HG03060 (cell line): ENCODE data around the gene SBK3.
"Not testable (repeated sequence)": the region's sequence is repeated elsewhere in the genome, so short reads cannot be mapped to it uniquely, and the experiment has no call there.

Experiments used
- ATAC-seq: cut with Tn5 transposase; IDR thresholded peaks from one replicate; pipeline ENCODE4 v1.9.1; 2021; ENCODE audit warnings: low read depth, moderate number of reproducible peaks; ENCODE audit not compliant: unreplicated experiment

The SBK3 gene

DNA sequence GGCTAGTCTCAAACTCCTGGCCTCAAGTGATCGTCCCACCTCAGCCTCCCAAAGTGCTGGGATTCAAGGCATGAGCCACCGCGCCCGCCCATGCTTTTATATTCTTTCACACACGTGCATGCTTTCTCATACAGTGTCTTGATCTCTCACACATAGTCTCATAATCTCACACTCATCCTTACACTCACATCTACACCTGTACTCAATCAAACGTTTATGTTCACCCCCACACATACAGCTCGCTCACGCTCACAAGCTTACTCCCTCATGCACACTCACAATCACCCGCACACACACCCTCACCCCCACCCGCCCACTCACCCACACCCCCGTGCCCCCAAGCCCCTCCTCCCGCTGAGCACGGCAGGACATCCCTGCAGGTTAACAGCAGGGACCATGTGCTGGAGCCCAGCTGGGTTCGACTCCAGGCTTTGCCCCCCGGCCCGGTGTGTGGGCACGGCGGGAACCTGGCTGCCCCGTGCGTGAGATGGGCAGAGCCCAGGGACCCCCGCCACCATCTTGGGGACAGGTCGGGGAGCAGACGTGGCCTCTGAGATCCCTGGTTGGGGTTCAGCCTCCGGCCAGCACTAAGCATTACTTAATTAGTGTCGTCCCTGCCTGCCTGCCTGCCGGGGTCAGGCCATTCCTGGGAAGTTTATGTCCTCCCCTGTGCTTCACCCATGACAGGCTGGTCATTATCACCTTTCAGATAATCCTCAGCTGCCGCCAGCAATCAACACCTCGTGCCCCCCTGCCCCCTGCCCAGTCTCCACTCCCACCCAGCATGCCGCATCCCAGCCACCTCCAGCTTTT lies 19.8 kb downstream of the SBK3 start:
- ATAC-seq = no peak

DNA sequence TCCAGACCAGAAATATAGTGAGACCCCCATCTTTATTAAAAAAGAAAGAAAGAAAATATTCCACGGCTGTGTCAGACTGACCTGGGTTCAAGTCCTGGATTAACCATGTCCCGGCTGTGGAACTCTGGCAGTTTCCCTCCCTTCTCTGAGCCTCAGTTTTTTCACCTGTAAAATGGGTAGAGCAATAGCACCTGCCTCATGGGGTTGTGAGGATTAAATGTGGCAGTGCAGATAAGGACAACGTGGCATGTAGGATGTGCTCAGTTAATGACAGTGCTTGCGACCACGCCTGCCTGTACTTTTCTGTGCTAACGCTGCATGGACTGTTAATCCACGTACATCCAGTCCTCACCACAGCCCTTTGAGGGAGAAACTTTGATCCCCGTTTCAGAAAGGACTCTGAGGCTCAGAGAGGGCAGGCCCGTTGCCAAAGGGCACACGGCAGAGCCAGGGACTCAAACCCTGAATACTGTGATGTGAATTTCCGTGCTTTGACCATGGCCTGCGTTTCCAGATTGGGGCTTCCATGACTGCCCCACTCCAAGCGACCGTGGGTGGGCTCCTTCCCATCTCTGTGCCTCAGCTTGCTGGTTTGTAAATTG lies 24.6 kb downstream of the SBK3 start:
- no peak for ATAC-seq

DNA sequence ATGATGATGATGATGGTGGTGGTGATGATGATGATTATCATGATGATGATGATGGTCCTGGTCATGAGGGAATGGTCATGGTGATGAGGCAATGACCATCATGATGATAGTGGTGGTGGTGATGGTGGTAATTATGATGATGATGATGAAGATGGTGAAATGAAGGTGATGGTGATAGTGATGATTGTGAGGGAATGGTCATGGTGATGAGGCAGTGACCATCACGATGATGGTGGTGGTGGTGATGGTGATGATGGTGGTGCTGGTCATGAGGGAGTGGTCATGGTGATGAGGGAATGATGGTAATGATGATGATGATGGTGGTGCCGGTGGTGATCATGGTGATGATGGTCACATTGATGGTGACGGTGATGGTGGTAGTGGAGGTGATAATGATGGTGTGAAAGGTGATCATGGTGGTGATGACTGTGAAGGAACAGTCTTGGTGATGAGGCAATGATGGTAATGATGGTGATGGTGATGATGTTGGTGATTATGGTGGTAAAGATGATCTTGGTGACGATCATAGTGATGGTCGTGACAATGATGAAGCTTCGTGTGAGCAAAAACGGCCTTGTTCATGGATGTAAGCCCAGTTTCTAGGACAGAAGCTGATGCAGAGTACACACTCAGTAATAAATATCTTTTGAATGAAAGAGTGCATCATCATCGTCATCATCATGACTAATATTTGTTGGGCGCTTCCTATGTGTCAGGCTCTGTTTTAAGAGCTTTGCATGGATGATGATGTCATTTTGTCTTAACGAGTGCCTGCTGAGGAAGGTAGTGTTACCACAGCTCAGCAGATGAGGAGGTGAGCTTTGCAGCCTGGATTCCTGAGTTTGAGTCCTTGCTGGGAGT lies 25.7 kb downstream of the SBK3 start:
- no peak for ATAC-seq

GRCh38 chr19:55516878-55517620 lies 28.3 kb downstream of the SBK3 start:
- ATAC-seq = peak; percentile 69

GRCh38 chr19:55508120-55508519 lies 37.2 kb downstream of the SBK3 start:
- no peak for ATAC-seq

- ATAC-seq = no peak
Measured at GRCh38 chr19:55504981-55505380, 40.4 kb downstream of the SBK3 start.

- ATAC-seq = no peak
Measured at GRCh38 chr19:55504252-55504603, 41.1 kb downstream of the SBK3 start.

DNA sequence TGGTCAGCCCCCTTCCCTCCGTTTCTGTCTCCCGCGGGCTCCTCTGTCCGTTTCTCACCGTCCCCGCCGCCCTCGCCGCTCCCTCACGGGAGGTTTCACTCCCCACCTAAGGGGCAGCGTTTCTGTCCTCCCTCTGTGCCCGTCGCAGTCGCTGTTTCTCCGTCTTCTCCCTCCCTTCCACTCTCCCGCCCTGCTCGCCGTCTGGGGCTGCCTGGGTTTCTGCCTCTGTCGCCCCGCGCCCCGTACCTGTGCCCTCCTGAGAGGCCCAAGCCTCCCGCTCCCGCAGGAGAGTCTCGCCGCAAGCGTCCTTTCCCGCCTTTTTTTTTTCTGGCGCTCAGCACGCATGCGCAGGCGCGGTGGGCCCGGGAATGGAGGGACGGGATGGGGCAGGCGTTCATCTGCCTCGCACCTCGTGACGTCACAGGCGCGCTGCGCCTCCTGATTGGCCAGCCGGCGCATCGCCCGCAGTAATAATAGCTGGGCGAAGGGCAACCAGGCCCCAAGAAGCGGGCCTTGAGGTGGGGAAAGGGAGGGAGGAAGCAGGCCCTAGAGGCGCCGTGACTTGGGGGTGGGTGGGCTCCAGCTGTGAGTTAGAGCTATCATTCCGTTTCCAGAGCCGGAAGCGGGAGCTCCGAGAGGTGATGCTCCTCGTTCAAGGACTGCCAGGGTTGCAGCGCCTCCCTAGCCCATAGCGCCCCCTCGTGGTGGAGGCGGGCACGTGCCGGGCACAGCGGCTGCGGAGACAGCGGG lies 41.7 kb downstream of the SBK3 start:
- ATAC-seq = no peak

DNA sequence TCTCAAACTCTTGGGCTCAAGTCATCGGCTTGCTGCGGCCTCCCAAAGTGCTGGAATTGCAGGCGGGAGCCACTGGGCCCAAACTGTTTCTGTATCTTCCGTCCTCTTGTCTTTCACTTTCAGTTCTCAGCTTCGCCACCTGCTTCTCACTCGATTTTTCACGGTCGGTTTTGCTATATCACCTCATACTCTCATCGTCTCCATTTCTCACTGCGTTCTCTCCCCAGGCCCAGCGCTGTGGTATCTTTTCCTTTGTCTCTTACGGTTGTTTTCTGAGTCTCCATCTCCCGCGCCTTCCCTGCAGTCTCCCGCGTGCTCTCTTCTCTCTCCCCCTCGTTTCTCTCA lies 42.2 kb downstream of the SBK3 start:
- no peak for ATAC-seq

DNA sequence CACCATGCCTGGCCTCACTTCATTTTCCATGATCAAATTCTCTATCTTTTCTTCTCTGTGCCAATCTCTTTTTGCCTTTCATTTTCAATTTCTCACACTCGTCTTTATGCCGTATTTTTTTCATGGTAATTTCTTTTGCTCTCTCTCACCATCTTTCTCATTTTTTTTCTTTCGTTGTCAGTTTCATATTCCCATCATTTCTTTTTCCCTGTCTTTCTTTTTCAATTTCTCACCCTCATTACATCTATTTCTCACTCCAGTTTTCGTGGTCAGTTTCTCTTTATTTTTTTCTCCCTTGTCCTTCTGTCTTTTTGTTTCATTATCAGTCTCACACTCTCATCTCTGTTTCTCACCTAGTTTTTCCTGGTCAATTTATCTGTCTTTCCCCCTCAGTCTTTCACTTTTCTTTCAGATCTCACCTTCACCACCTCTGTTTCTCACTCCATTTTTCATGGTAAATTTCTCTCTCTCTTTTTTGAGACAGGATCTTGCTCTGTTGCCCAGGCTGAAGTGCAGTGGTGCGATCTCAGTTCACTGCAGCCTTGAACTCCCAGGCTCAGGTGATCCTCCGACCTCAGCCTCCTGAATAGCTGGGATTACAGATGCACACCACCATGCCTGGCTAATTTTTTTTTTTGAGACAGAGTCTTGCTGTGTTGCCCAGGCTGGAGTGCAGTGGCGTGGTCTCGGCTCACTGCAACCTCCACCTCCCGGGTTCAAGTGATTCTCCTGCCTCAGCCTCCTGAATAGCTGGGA lies 43.0 kb downstream of the SBK3 start:
- no peak for ATAC-seq

- no peak for ATAC-seq
Measured at GRCh38 chr19:55500368-55500952, 44.9 kb downstream of the SBK3 start.

- no peak for ATAC-seq
Measured at GRCh38 chr19:55498246-55498840, 47.0 kb downstream of the SBK3 start.

- ATAC-seq = no peak
Measured at GRCh38 chr19:55497763-55498162, 47.6 kb downstream of the SBK3 start.

GRCh38 chr19:55496820-55497219 lies 48.5 kb downstream of the SBK3 start:
- ATAC-seq = not testable (repeated sequence)

DNA sequence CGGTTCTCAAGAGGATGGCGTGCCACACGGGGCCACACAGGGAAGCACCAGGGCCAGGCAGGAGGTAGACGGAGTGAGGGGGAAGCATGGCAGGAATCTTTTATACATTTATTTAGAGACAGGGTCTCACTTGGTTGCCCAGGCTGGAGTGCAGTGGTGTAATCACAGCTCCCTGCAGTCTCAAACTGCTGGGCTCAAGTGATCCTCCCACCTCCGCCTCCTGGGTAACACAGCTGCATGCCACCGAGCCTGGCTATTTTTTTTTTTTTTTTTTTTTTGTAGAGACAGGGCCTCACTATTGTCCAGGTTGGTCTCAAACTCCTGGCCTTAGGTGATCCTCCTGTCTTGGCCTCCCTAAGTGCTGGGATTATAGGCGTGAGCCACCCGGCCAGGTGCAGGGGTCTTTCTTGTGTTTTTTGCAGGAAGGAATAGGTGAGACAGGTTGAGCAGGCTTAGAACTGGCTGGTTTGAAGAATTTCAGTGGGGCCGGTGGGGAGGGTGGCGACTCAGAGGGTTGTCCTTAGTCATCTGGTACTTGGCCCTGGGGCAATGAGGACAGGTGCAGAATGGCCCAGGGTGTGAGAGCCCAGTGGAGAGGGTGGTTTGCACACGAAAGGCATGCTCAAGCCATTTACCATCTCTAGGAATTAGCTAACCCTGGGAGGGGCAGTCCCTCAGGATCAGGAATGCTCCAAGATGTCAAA lies 49.5 kb downstream of the SBK3 start:
- ATAC-seq = no peak

DNA sequence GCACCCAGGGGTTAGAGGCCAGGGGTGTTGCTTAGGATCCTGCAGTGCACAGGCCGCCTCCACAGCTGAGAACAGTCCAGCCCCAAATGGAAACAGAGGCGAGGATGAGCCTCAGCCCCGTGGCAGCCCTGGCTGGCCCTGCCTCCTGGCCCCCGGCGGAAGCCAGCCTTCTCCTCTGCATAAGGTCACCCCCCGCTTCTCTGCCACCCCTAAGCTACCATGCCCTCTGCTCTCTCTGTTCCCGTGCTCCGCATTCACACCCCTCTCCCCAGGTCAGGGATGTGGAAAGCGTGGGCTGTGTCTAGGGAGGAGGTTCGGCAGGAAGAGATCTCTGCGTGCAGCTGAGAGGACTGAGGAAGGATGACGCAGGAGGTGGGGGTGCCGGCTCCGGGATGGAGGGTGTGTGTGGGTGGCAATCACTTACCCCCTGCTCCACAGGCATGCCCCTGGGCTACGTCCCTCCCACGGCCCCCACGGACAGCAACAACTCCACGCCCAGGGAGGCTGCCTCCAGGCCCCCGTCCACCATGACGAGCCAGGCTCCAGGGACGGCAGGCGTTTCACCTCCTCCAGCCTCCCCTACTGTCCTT lies 51.1 kb downstream of the SBK3 start:
- ATAC-seq = no peak

GRCh38 chr19:55493645-55494171 lies 51.6 kb downstream of the SBK3 start:
- no peak for ATAC-seq
